ENCODE results near the gene MAST3. TPM values are rescaled to one million over a fixed set of nuclear protein-coding genes. Genes with fewer than 3 reads are reported as not detected.

MAST3 gene
- total RNA-seq, 1 donor from 2014 or later, result 18.4 TPM

GRCh38 chr19:18109733-18110608, 12.4 kb downstream of the MAST3 start:
- ATAC-seq (peak; percentile 84), DNase-seq (ENCODE audit: low spot score) (peak; percentile 88)

- DNase-seq (ENCODE audit: low spot score) (no peak), ATAC-seq (no peak)
Measured at GRCh38 chr19:18110609-18111232, 13.1 kb downstream of the MAST3 start.

- ATAC-seq, result peak; percentile 50
- peak; percentile 85 for DNase-seq (ENCODE audit: low spot score)
Measured at GRCh38 chr19:18112989-18113478, 15.5 kb downstream of the MAST3 start.

- no peak for ATAC-seq
- DNase-seq (ENCODE audit: low spot score), result no peak
Measured at GRCh38 chr19:18113827-18114226, 16.2 kb downstream of the MAST3 start.

- no peak for ATAC-seq
- no peak for DNase-seq (ENCODE audit: low spot score)
Measured at GRCh38 chr19:18114483-18114882, 16.9 kb downstream of the MAST3 start.

GRCh38 chr19:18117364-18117691, 19.8 kb downstream of the MAST3 start:
- no peak for ATAC-seq
- no peak for DNase-seq (ENCODE audit: low spot score)

GRCh38 chr19:18117692-18118378, 20.3 kb downstream of the MAST3 start:
- ATAC-seq (peak; percentile 94), DNase-seq (ENCODE audit: low spot score) (peak; percentile 96)

GRCh38 chr19:18118420-18119012, 20.9 kb downstream of the MAST3 start:
- DNase-seq (ENCODE audit: low spot score), result no peak
- no peak for ATAC-seq

GRCh38 chr19:18119013-18119716, 21.6 kb downstream of the MAST3 start:
- DNase-seq (ENCODE audit: low spot score), result no peak
- ATAC-seq, result no peak

GRCh38 chr19:18119717-18120105, 22.1 kb downstream of the MAST3 start:
- no peak for ATAC-seq
- no peak for DNase-seq (ENCODE audit: low spot score)

GRCh38 chr19:18120127-18120526, 22.5 kb downstream of the MAST3 start:
- ATAC-seq (no peak), DNase-seq (ENCODE audit: low spot score) (no peak)

GRCh38 chr19:18121166-18121565, 23.6 kb downstream of the MAST3 start:
- no peak for ATAC-seq
- DNase-seq (ENCODE audit: low spot score), result no peak

GRCh38 chr19:18122424-18122823, 24.8 kb downstream of the MAST3 start:
- DNase-seq (ENCODE audit: low spot score), result no peak
- no peak for ATAC-seq

- no peak for DNase-seq (ENCODE audit: low spot score)
- peak; percentile 23 for ATAC-seq
Measured at GRCh38 chr19:18122860-18123795, 25.6 kb downstream of the MAST3 start.

- DNase-seq (ENCODE audit: low spot score), result no peak
- ATAC-seq, result no peak
Measured at GRCh38 chr19:18123819-18124218, 26.2 kb downstream of the MAST3 start.

- ATAC-seq (no peak), DNase-seq (ENCODE audit: low spot score) (no peak)
Measured at GRCh38 chr19:18126097-18126496, 28.5 kb downstream of the MAST3 start.

- ATAC-seq, result no peak
- DNase-seq (ENCODE audit: low spot score), result no peak
Measured at GRCh38 chr19:18128044-18128443, 30.5 kb downstream of the MAST3 start.

- no peak for DNase-seq (ENCODE audit: low spot score)
- no peak for ATAC-seq
Measured at GRCh38 chr19:18128805-18129204, 31.2 kb downstream of the MAST3 start.

- DNase-seq (ENCODE audit: low spot score) (no peak), ATAC-seq (no peak)
Measured at GRCh38 chr19:18130523-18131242, 33.1 kb downstream of the MAST3 start.
